Ishikawa (cell line): ENCODE results near the gene C19orf33.

Source experiments
- CEBPB ChIP-seq: IDR thresholded peaks from 2 replicates; pipeline ENCODE4 v1.6.1; 2012
- CREB1 ChIP-seq: IDR thresholded peaks from 2 replicates; pipeline ENCODE4 v1.6.1; 2012; ENCODE audit warnings: low read depth
- EGR1 ChIP-seq: IDR thresholded peaks from 2 replicates; pipeline ENCODE4 v1.6.1; 2012
- EP300 ChIP-seq: IDR thresholded peaks from 2 replicates; pipeline ENCODE4 v1.6.1; 2012; ENCODE audit warnings: borderline replicate concordance
- FOXM1 ChIP-seq: IDR thresholded peaks from 2 replicates; pipeline ENCODE4 v1.6.1; 2012; ENCODE audit warnings: low read depth, borderline replicate concordance
- MAX ChIP-seq: IDR thresholded peaks from 2 replicates; pipeline ENCODE4 v1.6.1; 2012
- NFIC ChIP-seq: IDR thresholded peaks from 2 replicates; pipeline ENCODE4 v1.6.1; 2012
- RAD21 ChIP-seq: IDR thresholded peaks from 2 replicates; pipeline ENCODE4 v1.6.1; 2012; ENCODE audit warnings: low read depth
- TAF1 ChIP-seq: IDR thresholded peaks from 2 replicates; pipeline ENCODE4 v1.6.1; 2012; ENCODE audit warnings: low read depth, mild to moderate bottlenecking
- TCF12 ChIP-seq: IDR thresholded peaks from 2 replicates; pipeline ENCODE4 v1.6.1; 2012; ENCODE audit warnings: low read depth
- TEAD4 ChIP-seq: IDR thresholded peaks from 2 replicates; pipeline ENCODE4 v1.6.1; 2012
- USF1 ChIP-seq: IDR thresholded peaks from 2 replicates; pipeline ENCODE4 v1.6.1; 2012
- YY1 ChIP-seq: IDR thresholded peaks from 2 replicates; pipeline ENCODE4 v1.6.1; 2012; ENCODE audit warnings: low read depth
- ZBTB7A ChIP-seq: IDR thresholded peaks from 2 replicates; pipeline ENCODE4 v1.6.1; 2012; ENCODE audit warnings: low read depth
- TF ChIP-seq, protein P1 (sequence below): IDR thresholded peaks from 2 replicates; pipeline ENCODE4 v1.6.1; 2012; ENCODE audit warnings: low read depth, mild to moderate bottlenecking

C19orf33 gene

DNA sequence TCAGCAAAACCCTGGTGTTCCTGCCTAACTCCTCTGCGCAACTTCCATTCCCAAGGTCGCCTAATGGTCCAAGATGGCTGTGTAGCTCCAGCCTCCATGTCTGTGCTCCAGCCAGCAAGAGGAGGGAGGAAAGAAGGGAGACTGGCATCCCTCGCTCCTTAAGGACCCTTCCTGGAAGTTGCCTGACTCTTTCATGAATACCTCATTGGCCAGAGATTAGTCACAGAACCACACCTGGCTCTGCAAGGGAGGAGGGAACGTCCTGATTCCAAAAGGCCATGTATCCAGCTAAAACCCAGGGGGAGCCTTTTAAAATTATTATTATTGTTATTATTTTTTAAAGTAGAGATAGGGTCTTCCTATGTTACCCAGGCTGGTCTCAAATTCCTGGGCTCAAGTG, 20.4 kb downstream of the C19orf33 start:
- TF ChIP-seq TEAD4 (no peak), YY1 (no peak), RAD21 (no peak), CEBPB (no peak), EGR1 (no peak), CREB1 (no peak), USF1 (no peak)

DNA sequence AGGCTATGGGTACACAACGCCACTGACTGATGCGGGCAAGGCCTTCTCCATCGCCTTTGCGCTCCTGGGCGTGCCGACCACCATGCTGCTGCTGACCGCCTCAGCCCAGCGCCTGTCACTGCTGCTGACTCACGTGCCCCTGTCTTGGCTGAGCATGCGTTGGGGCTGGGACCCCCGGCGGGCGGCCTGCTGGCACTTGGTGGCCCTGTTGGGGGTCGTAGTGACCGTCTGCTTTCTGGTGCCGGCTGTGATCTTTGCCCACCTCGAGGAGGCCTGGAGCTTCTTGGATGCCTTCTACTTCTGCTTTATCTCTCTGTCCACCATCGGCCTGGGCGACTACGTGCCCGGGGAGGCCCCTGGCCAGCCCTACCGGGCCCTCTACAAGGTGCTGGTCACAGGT, 22.5 kb downstream of the C19orf33 start:
- no peak for TF ChIP-seq EP300
- no peak for TF ChIP-seq CREB1
- TF ChIP-seq YY1: no peak
- no peak for TF ChIP-seq CEBPB
- TF ChIP-seq, protein P1, sequence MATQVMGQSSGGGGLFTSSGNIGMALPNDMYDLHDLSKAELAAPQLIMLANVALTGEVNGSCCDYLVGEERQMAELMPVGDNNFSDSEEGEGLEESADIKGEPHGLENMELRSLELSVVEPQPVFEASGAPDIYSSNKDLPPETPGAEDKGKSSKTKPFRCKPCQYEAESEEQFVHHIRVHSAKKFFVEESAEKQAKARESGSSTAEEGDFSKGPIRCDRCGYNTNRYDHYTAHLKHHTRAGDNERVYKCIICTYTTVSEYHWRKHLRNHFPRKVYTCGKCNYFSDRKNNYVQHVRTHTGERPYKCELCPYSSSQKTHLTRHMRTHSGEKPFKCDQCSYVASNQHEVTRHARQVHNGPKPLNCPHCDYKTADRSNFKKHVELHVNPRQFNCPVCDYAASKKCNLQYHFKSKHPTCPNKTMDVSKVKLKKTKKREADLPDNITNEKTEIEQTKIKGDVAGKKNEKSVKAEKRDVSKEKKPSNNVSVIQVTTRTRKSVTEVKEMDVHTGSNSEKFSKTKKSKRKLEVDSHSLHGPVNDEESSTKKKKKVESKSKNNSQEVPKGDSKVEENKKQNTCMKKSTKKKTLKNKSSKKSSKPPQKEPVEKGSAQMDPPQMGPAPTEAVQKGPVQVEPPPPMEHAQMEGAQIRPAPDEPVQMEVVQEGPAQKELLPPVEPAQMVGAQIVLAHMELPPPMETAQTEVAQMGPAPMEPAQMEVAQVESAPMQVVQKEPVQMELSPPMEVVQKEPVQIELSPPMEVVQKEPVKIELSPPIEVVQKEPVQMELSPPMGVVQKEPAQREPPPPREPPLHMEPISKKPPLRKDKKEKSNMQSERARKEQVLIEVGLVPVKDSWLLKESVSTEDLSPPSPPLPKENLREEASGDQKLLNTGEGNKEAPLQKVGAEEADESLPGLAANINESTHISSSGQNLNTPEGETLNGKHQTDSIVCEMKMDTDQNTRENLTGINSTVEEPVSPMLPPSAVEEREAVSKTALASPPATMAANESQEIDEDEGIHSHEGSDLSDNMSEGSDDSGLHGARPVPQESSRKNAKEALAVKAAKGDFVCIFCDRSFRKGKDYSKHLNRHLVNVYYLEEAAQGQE: no peak
- no peak for TF ChIP-seq ZBTB7A
- TF ChIP-seq USF1: no peak
- TF ChIP-seq TCF12: no peak
- no peak for TF ChIP-seq FOXM1
- TF ChIP-seq TEAD4: no peak
- TF ChIP-seq NFIC: no peak
- no peak for TF ChIP-seq EGR1
- no peak for TF ChIP-seq RAD21
- TF ChIP-seq MAX: no peak
- TF ChIP-seq TAF1: no peak

DNA sequence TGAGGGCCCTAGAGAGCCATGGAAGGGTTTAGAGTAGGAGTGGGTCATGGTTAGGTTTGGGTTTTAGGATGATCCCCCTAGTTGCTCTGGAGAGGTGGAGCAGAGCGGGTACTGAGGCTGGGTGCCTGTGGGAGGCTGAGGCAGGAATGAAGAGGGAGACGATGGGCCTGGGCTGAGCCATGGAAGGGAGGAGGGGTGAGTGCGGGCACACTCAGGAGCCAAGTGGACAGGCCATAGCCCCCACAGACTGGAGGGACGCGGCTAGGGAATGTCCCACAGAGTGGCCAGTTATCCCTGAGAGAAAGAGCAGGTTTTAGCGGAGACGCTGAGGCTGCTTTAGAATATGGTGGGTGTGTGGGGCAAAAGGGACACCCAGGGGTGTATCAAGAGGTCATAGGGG, 25.6 kb downstream of the C19orf33 start:
- TF ChIP-seq ZBTB7A (no peak), NFIC (no peak), CEBPB (no peak), MAX (no peak), USF1 (no peak), TCF12 (no peak), RAD21 (no peak)

- TF ChIP-seq NFIC (no peak), CREB1 (no peak), CEBPB (no peak), TCF12 (no peak), TEAD4 (no peak), RAD21 (no peak), MAX (no peak), FOXM1 (no peak), USF1 (no peak), EP300 (no peak), EGR1 (no peak), TAF1 (no peak), ZBTB7A (no peak)
- TF ChIP-seq, protein P1: no peak
These were observed 27.7 kb downstream of the C19orf33 start for GRCh38 chr19:38331728-38332127.

GRCh38 chr19:38333245-38333644, 29.2 kb downstream of the C19orf33 start:
- TF ChIP-seq YY1 (no peak), CREB1 (no peak), TEAD4 (no peak), RAD21 (no peak), ZBTB7A (no peak), NFIC (no peak)

DNA sequence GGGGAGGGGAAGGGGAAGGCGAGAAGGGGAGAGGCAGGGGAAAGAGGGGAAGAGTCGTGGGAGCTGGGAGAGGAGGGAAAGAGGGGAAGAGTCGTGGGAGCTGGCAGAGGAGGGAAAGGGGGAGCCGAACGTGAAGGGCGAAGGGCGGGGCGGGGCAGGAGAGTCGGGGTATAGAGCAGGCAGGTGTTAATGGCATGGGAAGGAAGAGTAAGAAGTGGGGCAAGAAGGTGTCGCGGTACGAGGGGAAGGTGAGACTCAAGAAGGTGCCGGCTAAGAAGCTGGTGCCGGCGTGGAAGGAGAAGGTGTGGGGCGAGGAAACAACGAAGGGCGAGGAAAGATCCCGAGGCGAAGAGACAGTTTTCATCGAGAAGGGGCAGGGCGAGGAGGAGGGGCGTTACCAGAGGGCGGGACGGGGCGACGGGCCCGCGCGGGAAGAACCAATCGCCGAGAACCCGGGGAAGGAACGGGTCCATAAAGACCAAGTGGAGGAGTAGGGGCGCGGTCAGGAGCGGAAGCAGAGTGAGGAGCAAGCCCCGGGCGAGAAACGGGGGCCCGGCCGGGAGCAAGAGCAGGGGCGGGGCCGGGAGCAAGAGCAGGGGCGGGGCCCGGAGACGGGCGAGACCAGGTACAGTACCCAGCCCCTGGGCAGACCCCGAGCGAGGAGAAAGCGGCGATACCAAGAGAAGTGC, 32.0 kb downstream of the C19orf33 start:
- TF ChIP-seq TCF12 (no peak; the same call in 1 of the 2 replicates), TEAD4 (no peak), MAX (0 out of 2 replicates have a peak, but pooled peaks have one; percentile 2), TAF1 (no peak), USF1 (no peak), NFIC (no peak), CEBPB (no peak), EP300 (no peak), EGR1 (no peak), RAD21 (no peak), YY1 (peak; percentile 82), ZBTB7A (peak; percentile 53; the same call in 1 of the 2 replicates), CREB1 (0 out of 2 replicates have a peak, but pooled peaks have one; percentile 21), FOXM1 (no peak)
- TF ChIP-seq, protein P1: no peak
